HCT116 (cell line): ENCODE measurements around the gene SH3BP4. TPM values are rescaled to one million over a fixed set of nuclear protein-coding genes. Genes with fewer than 3 reads are reported as not detected.

Source experiments
- ATAC-seq: fragments of 200-7000 bp; cut with Tn5 transposase; 2 replicates; pipeline ENCODE4 v1.9.1; 2020; ENCODE audit warnings: mild to moderate bottlenecking, moderate library complexity
- BruUV-seq: library from RNA; stranded (reverse); fragments of 400-500 nt; replicated peaks from 2 replicates; lab custom pipeline; 2021; lab: Mats Ljungman, UMichigan
- CTCF ChIA-PET: fragments of 300-600 bp; sonication (Branson Sonifier 250); formaldehyde crosslinking; loops from one replicate; lab custom pipeline; 2021; ENCODE audit warnings: antibody characterized with exemption; lab: Charles Lee
- POLR2A ChIA-PET: fragments of 300-600, 350-600 bp; sonication (Branson Sonifier 250); formaldehyde crosslinking; loops from one replicate; lab custom pipeline; 2021; ENCODE audit warnings: antibody characterized with exemption; lab: Charles Lee
- RAD21 ChIA-PET, 2 experiments: fragments of 300-600 bp; sonication (Branson Sonifier 250); formaldehyde crosslinking; loops; one replicate each; lab custom pipeline; 2023; ENCODE audit warnings: low total read pairs in 2 of 2; ENCODE audit not compliant: uncharacterized antibody in 2 of 2, unreplicated experiment in 2 of 2, low non-redundant PET in 1 of 2; lab: Charles Lee
- DNase-seq: peaks from one replicate; pipeline ENCODE4 v3.0.0-alpha.2; 2010; ENCODE audit warnings: low read depth, low spot score
- H2AFZ ChIP-seq: fragments of 200-600 bp; shearing (Covaris generic), sonication (generic); 2 replicates; pipeline ENCODE4 v1.6.1; 2017; ENCODE audit warnings: low read depth, mixed run types, mixed read lengths, antibody characterized with exemption, low read length; ENCODE audit not compliant: poor library complexity, severe bottlenecking
- H3K27ac ChIP-seq: 2 replicates; pipeline ENCODE4 v1.5.1; 2012; ENCODE audit warnings: low read depth, low read length
- H3K27me3 ChIP-seq: fragments of 200-600 bp; sonication (generic); 2 replicates; pipeline ENCODE4 v1.6.1; 2016; ENCODE audit warnings: mixed run types, low read length, mixed read lengths; ENCODE audit not compliant: insufficient read depth
- H3K36me3 ChIP-seq, 2 experiments: fragments of 200-500 bp in 1 of 2; fragments of 200-600 bp in 1 of 2; sonication (Bioruptor generic) in 1 of 2; sonication (generic) in 1 of 2; 2 replicates each; pipeline versions ENCODE4 v1.5.1 to v1.6.1; 2014 to 2016; ENCODE audit warnings: low read length in 2 of 2, inconsistent platforms in 1 of 2, mixed read lengths in 1 of 2, mixed run types in 1 of 2; ENCODE audit not compliant: insufficient read depth in 2 of 2, control insufficient read depth in 1 of 2
- H3K4me1 ChIP-seq, 2 experiments: fragments of 200-600 bp in 1 of 2; sonication (generic) in 1 of 2; 2 replicates each; pipeline versions ENCODE4 v1.5.1 to v1.6.1; 2012 to 2017; ENCODE audit warnings: low read length in 2 of 2, inconsistent platforms in 1 of 2, mild to moderate bottlenecking in 1 of 2, mixed read lengths in 1 of 2, mixed run types in 1 of 2, moderate library complexity in 1 of 2; ENCODE audit not compliant: insufficient read depth in 2 of 2, control insufficient read depth in 1 of 2
- H3K4me2 ChIP-seq: fragments of 200-600 bp; sonication (generic); 2 replicates; pipeline ENCODE4 v1.6.1; 2017; ENCODE audit warnings: mixed run types, low read length, mixed read lengths
- H3K4me3 ChIP-seq, 2 experiments: fragments of 200-600 bp in 1 of 2; sonication (generic) in 1 of 2; replicated peaks in 1 of 2; 2 replicates each; pipeline ENCODE4 v1.5.1; 2011 to 2016; ENCODE audit warnings: low read length in 2 of 2, control low read depth in 1 of 2, low read depth in 1 of 2, mild to moderate bottlenecking in 1 of 2, mixed read lengths in 1 of 2, mixed run types in 1 of 2
- H3K79me2 ChIP-seq: fragments of 200-600 bp; sonication (generic); 2 replicates; pipeline ENCODE4 v1.6.1; 2017; ENCODE audit warnings: mild to moderate bottlenecking, mixed run types, low read length, moderate library complexity, mixed read lengths; ENCODE audit not compliant: insufficient read depth
- H3K9ac ChIP-seq: fragments of 200-600 bp; sonication (generic); 2 replicates; pipeline ENCODE4 v1.6.1; 2016; ENCODE audit warnings: low read length, mixed read lengths
- H3K9me2 ChIP-seq: fragments of 200-600 bp; sonication (generic), shearing (Covaris generic); 2 replicates; pipeline ENCODE4 v1.6.1; 2017; ENCODE audit warnings: mixed run types, mild to moderate bottlenecking, moderate library complexity; ENCODE audit not compliant: insufficient read depth
- H3K9me3 ChIP-seq, 2 experiments: fragments of 200-500 bp in 1 of 2; fragments of 200-600 bp in 1 of 2; sonication (Bioruptor generic) in 1 of 2; sonication (generic) in 1 of 2; 2 replicates each; pipeline ENCODE4 v1.6.1; 2014 to 2017; ENCODE audit warnings: low read length in 2 of 2, mixed read lengths in 2 of 2, inconsistent platforms in 1 of 2, low read depth in 1 of 2, mild to moderate bottlenecking in 1 of 2, mixed run types in 1 of 2, moderate library complexity in 1 of 2; ENCODE audit not compliant: control insufficient read depth in 1 of 2, insufficient read depth in 1 of 2
- H4K20me1 ChIP-seq: fragments of 200-600 bp; sonication (generic), shearing (Covaris generic); 2 replicates; pipeline ENCODE4 v1.6.1; 2017; ENCODE audit warnings: mixed run types, mild to moderate bottlenecking, moderate library complexity; ENCODE audit not compliant: insufficient read depth
- EGR1 ChIP-seq: IDR thresholded peaks from 2 replicates; pipeline ENCODE4 v1.6.1; 2012; ENCODE audit warnings: low read depth
- EZH2 ChIP-seq: fragments of 200-600 bp; sonication (generic); IDR thresholded peaks from 2 replicates; pipeline ENCODE4 v1.6.1; 2017; ENCODE audit warnings: antibody characterized with exemption, mixed run types
- EZH2phosphoT487 ChIP-seq: fragments of 200-600 bp; IDR thresholded peaks from 2 replicates; pipeline ENCODE4 v1.6.1; 2018; ENCODE audit warnings: antibody characterized with exemption, borderline replicate concordance
- SIN3A ChIP-seq: IDR thresholded peaks from 2 replicates; pipeline ENCODE4 v1.6.1; 2012; ENCODE audit warnings: low read depth
- SP1 ChIP-seq: IDR thresholded peaks from 2 replicates; pipeline ENCODE4 v1.6.1; 2012; ENCODE audit warnings: low read depth
- SRF ChIP-seq: IDR thresholded peaks from 2 replicates; pipeline ENCODE4 v1.6.1; 2012; ENCODE audit warnings: low read depth
- intact Hi-C: fragments of 100-400 bp; cut with micrococcal nuclease; formaldehyde crosslinking; loops from 2 replicates; pipeline ENCODE4 v1.10.0; 2022
- total RNA-seq: library from RNA; stranded (reverse); gene quantifications from one replicate; pipeline ENCODE4 v1.2.1, GENCODE V29; 2021; ENCODE audit not compliant: unreplicated experiment
- TF ChIP-seq, protein P1 (sequence below): IDR thresholded peaks from 2 replicates; pipeline ENCODE4 v1.6.1; 2011; ENCODE audit warnings: mild to moderate bottlenecking, low read length, moderate library complexity; ENCODE audit not compliant: insufficient replicate concordance; ENCODE audit errors: extremely low read depth
- TF ChIP-seq, protein P2 (sequence below): IDR thresholded peaks from 2 replicates; pipeline ENCODE4 v1.6.1; 2012; ENCODE audit warnings: low read depth

SH3BP4 gene
- total RNA-seq, 1 experiment from 2014 or later = 32.9 TPM

GRCh38 chr2:234997389-234997788, 45.6 kb downstream of the SH3BP4 start:
- Histone ChIP-seq H4K20me1 (no peaks in the 10 kb centered on the region), H3K36me3 (no peaks in the 10 kb centered on the region), H3K4me3 (no peak overlapping the region), H3K27me3 (no peaks in the 10 kb centered on the region), H3K4me1 (peaks cover 18 to 43% of the 10 kb centered on the region in 2 experiments), H3K9ac (no peak overlapping the region), H3K9me2 (no peaks in the 10 kb centered on the region), H3K4me2 (no peak overlapping the region), H3K9me3 (no peaks in the 10 kb centered on the region), H2AFZ (no peak overlapping the region), H3K79me2 (peaks cover 20% of the 10 kb centered on the region), H3K27ac (no peak overlapping the region)
- ChIA-PET CTCF (no interaction called here), RAD21 (no interaction called here), POLR2A (no interaction called here)
- ATAC-seq (no peak), DNase-seq (no peak)
- TF ChIP-seq SP1 = no peak
- TF ChIP-seq, protein P1, sequence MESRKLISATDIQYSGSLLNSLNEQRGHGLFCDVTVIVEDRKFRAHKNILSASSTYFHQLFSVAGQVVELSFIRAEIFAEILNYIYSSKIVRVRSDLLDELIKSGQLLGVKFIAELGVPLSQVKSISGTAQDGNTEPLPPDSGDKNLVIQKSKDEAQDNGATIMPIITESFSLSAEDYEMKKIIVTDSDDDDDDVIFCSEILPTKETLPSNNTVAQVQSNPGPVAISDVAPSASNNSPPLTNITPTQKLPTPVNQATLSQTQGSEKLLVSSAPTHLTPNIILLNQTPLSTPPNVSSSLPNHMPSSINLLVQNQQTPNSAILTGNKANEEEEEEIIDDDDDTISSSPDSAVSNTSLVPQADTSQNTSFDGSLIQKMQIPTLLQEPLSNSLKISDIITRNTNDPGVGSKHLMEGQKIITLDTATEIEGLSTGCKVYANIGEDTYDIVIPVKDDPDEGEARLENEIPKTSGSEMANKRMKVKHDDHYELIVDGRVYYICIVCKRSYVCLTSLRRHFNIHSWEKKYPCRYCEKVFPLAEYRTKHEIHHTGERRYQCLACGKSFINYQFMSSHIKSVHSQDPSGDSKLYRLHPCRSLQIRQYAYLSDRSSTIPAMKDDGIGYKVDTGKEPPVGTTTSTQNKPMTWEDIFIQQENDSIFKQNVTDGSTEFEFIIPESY = no peak
- no peak for TF ChIP-seq SRF
- no peak for TF ChIP-seq SIN3A
- TF ChIP-seq EZH2 = no peak
- TF ChIP-seq EZH2phosphoT487 = no peak
- TF ChIP-seq EGR1 = no peak
- TF ChIP-seq, protein P2, sequence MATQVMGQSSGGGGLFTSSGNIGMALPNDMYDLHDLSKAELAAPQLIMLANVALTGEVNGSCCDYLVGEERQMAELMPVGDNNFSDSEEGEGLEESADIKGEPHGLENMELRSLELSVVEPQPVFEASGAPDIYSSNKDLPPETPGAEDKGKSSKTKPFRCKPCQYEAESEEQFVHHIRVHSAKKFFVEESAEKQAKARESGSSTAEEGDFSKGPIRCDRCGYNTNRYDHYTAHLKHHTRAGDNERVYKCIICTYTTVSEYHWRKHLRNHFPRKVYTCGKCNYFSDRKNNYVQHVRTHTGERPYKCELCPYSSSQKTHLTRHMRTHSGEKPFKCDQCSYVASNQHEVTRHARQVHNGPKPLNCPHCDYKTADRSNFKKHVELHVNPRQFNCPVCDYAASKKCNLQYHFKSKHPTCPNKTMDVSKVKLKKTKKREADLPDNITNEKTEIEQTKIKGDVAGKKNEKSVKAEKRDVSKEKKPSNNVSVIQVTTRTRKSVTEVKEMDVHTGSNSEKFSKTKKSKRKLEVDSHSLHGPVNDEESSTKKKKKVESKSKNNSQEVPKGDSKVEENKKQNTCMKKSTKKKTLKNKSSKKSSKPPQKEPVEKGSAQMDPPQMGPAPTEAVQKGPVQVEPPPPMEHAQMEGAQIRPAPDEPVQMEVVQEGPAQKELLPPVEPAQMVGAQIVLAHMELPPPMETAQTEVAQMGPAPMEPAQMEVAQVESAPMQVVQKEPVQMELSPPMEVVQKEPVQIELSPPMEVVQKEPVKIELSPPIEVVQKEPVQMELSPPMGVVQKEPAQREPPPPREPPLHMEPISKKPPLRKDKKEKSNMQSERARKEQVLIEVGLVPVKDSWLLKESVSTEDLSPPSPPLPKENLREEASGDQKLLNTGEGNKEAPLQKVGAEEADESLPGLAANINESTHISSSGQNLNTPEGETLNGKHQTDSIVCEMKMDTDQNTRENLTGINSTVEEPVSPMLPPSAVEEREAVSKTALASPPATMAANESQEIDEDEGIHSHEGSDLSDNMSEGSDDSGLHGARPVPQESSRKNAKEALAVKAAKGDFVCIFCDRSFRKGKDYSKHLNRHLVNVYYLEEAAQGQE = no peak
- intact Hi-C loops = no loop called here
- no TSS peak for BruUV-seq
